ENCODE data around the gene CACNA1C. TPM values are rescaled to one million over a fixed set of nuclear protein-coding genes. Genes with fewer than 3 reads are reported as not detected.

Gene CACNA1C
- total and polyA plus RNA-seq, 2 donors (not counting 1 experiment from before 2014, with no cell fraction given): 7.6 to 11.4 TPM

- Histone ChIP-seq H3K9ac (ENCODE audit: insufficient read depth, low read length) (no peak overlapping the region), H3K9me3 (ENCODE audit: control insufficient read depth, insufficient read depth, low read depth, low read length) (no peaks in the 10 kb centered on the region), H4K20me1 (ENCODE audit: control insufficient read depth, extremely low read depth, insufficient read depth, low read length) (no peaks in the 10 kb centered on the region), H3K36me3 (ENCODE audit: control insufficient read depth, insufficient read depth, low read length) (peaks cover 1% of the 10 kb centered on the region), H3K79me2 (ENCODE audit: control insufficient read depth, insufficient read depth, low read length) (no peaks in the 10 kb centered on the region), H3K4me1 (ENCODE audit: control insufficient read depth, extremely low read depth, insufficient read depth, low read length) (no peaks in the 10 kb centered on the region), H3K27ac (ENCODE audit: insufficient read depth, low read length) (no peak overlapping the region), H3K27me3 (ENCODE audit: control insufficient read depth, insufficient read depth, low read length) (no peaks in the 10 kb centered on the region), H2AFZ (ENCODE audit: low read length) (no peak overlapping the region), H3K4me3 (replicated peaks in 1 of 4; ENCODE audit: control extremely low read depth in 1 of 4, insufficient read depth in 1 of 4, low read depth in 3 of 4, low read length in 4 of 4) (no peak overlapping the region), H3K4me2 (ENCODE audit: extremely low read depth, insufficient read depth, low read length) (no peak overlapping the region)
- DNase-seq (ENCODE audit: low read depth in 2 of 2): no peak
- TF ChIP-seq EZH2 (IDR thresholded peaks at IDR 0.05; ENCODE audit: low read length, missing control alignments) (no peak), CTCF (conservative IDR thresholded peaks at IDR 0.05 in 1 of 2, IDR thresholded peaks at IDR 0.05 in 1 of 2; ENCODE audit: low read depth in 1 of 2, low read length in 2 of 2) (no peak)
Observed at GRCh38 chr12:2190085-2190484, 137.3 kb downstream of the CACNA1C start.

GRCh38 chr12:2190896-2191533, 138.2 kb downstream of the CACNA1C start:
- Histone ChIP-seq H2AFZ (ENCODE audit: low read length) (no peak overlapping the region), H3K36me3 (ENCODE audit: control insufficient read depth, insufficient read depth, low read length) (peaks cover 1% of the 10 kb centered on the region), H3K4me1 (ENCODE audit: control insufficient read depth, extremely low read depth, insufficient read depth, low read length) (no peaks in the 10 kb centered on the region), H3K27ac (ENCODE audit: insufficient read depth, low read length) (no peak overlapping the region), H3K79me2 (ENCODE audit: control insufficient read depth, insufficient read depth, low read length) (no peaks in the 10 kb centered on the region), H3K27me3 (ENCODE audit: control insufficient read depth, insufficient read depth, low read length) (no peaks in the 10 kb centered on the region), H3K4me3 (replicated peaks in 1 of 4; ENCODE audit: control extremely low read depth in 1 of 4, insufficient read depth in 1 of 4, low read depth in 3 of 4, low read length in 4 of 4) (no peak overlapping the region), H3K9me3 (ENCODE audit: control insufficient read depth, insufficient read depth, low read depth, low read length) (no peaks in the 10 kb centered on the region), H4K20me1 (ENCODE audit: control insufficient read depth, extremely low read depth, insufficient read depth, low read length) (no peaks in the 10 kb centered on the region), H3K9ac (ENCODE audit: insufficient read depth, low read length) (no peak overlapping the region), H3K4me2 (ENCODE audit: extremely low read depth, insufficient read depth, low read length) (no peak overlapping the region)
- no peak for DNase-seq (ENCODE audit: low read depth in 2 of 2)
- TF ChIP-seq EZH2 (IDR thresholded peaks at IDR 0.05; ENCODE audit: low read length, missing control alignments) (no peak), CTCF (conservative IDR thresholded peaks at IDR 0.05 in 1 of 2, IDR thresholded peaks at IDR 0.05 in 1 of 2; ENCODE audit: low read depth in 1 of 2, low read length in 2 of 2) (no peak)

GRCh38 chr12:2191534-2192153, 138.9 kb downstream of the CACNA1C start:
- no peak overlapping the region for H3K4me3 ChIP-seq (replicated peaks in 1 of 4; ENCODE audit: control extremely low read depth in 1 of 4, insufficient read depth in 1 of 4, low read depth in 3 of 4, low read length in 4 of 4)

More at GRCh38 chr12:2191534-2192153, 138.9 kb downstream of the CACNA1C start:
- TF ChIP-seq CTCF (conservative IDR thresholded peaks at IDR 0.05 in 1 of 2, IDR thresholded peaks at IDR 0.05 in 1 of 2; ENCODE audit: low read depth in 1 of 2, low read length in 2 of 2) (no peak), EZH2 (IDR thresholded peaks at IDR 0.05; ENCODE audit: low read length, missing control alignments) (no peak)
- Histone ChIP-seq H3K27me3 (ENCODE audit: control insufficient read depth, insufficient read depth, low read length) (no peaks in the 10 kb centered on the region), H3K27ac (ENCODE audit: insufficient read depth, low read length) (no peak overlapping the region), H2AFZ (ENCODE audit: low read length) (no peak overlapping the region), H3K9me3 (ENCODE audit: control insufficient read depth, insufficient read depth, low read depth, low read length) (no peaks in the 10 kb centered on the region), H3K36me3 (ENCODE audit: control insufficient read depth, insufficient read depth, low read length) (peaks cover 1% of the 10 kb centered on the region), H3K9ac (ENCODE audit: insufficient read depth, low read length) (no peak overlapping the region), H3K79me2 (ENCODE audit: control insufficient read depth, insufficient read depth, low read length) (no peaks in the 10 kb centered on the region), H4K20me1 (ENCODE audit: control insufficient read depth, extremely low read depth, insufficient read depth, low read length) (no peaks in the 10 kb centered on the region), H3K4me1 (ENCODE audit: control insufficient read depth, extremely low read depth, insufficient read depth, low read length) (no peaks in the 10 kb centered on the region), H3K4me2 (ENCODE audit: extremely low read depth, insufficient read depth, low read length) (no peak overlapping the region)
- DNase-seq (ENCODE audit: low read depth in 2 of 2): no peak
